Mesendoderm (in vitro differentiated cells): ENCODE results near the gene SRGAP3.

Experiments used
- DNase-seq: peaks from one replicate; pipeline ENCODE4 v3.0.0; 2013
- H2AK5ac ChIP-seq: 2 replicates; pipeline ENCODE4 v1.6.1; 2013; ENCODE audit warnings: low read length, inconsistent platforms
- H2BK120ac ChIP-seq: 2 replicates; pipeline ENCODE4 v1.6.1; 2013; ENCODE audit warnings: low read depth, mild to moderate bottlenecking, low read length, moderate library complexity, mixed read lengths
- H2BK15ac ChIP-seq: replicated peaks from 2 replicates; pipeline ENCODE4 v1.6.1; 2013; ENCODE audit warnings: low read depth, mild to moderate bottlenecking, moderate library complexity
- H2BK5ac ChIP-seq: 2 replicates; pipeline ENCODE4 v1.6.1; 2013; ENCODE audit warnings: low read length, inconsistent platforms
- H3K18ac ChIP-seq: 2 replicates; pipeline ENCODE4 v1.6.1; 2013; ENCODE audit warnings: mild to moderate bottlenecking, low read length, mixed read lengths
- H3K23ac ChIP-seq: one replicate; pipeline ENCODE4 v1.6.1; 2013; ENCODE audit warnings: low read length
- H3K27ac ChIP-seq: 2 replicates; pipeline ENCODE4 v1.5.1; 2013; ENCODE audit warnings: low read depth, mild to moderate bottlenecking, inconsistent platforms, low read length, moderate library complexity
- H3K27me3 ChIP-seq: 2 replicates; pipeline ENCODE4 v1.6.1; 2013; ENCODE audit warnings: low read length, control low read depth, mild to moderate bottlenecking, inconsistent platforms; ENCODE audit not compliant: insufficient read depth, poor library complexity
- H3K36me3 ChIP-seq: 2 replicates; pipeline ENCODE4 v1.6.1; 2013; ENCODE audit warnings: low read length, inconsistent platforms; ENCODE audit not compliant: control insufficient read depth, insufficient read depth
- H3K4ac ChIP-seq: one replicate; pipeline ENCODE4 v1.6.1; 2013; ENCODE audit warnings: low read depth, mild to moderate bottlenecking, low read length, moderate library complexity
- H3K4me1 ChIP-seq: 2 replicates; pipeline ENCODE4 v1.6.1; 2013; ENCODE audit warnings: low read depth, low read length, inconsistent platforms; ENCODE audit not compliant: control insufficient read depth
- H3K4me2 ChIP-seq: 2 replicates; pipeline ENCODE4 v1.6.1; 2013; ENCODE audit warnings: low read length
- H3K4me3 ChIP-seq: 2 replicates; pipeline ENCODE4 v1.5.1; 2013; ENCODE audit warnings: mild to moderate bottlenecking, low read length
- H3K56ac ChIP-seq: one replicate; pipeline ENCODE4 v1.6.1; 2013; ENCODE audit warnings: low read length
- H3K79me1 ChIP-seq: 2 replicates; pipeline ENCODE4 v1.6.1; 2013; ENCODE audit warnings: low read length, inconsistent platforms
- H3K79me2 ChIP-seq: 2 replicates; pipeline ENCODE4 v1.6.1; 2013; ENCODE audit warnings: mild to moderate bottlenecking, low read length; ENCODE audit not compliant: control insufficient read depth, insufficient read depth
- H3K9ac ChIP-seq: 2 replicates; pipeline ENCODE4 v1.6.1; 2013; ENCODE audit warnings: low read length, inconsistent platforms
- H4K5ac ChIP-seq: one replicate; pipeline ENCODE4 v1.6.1; 2013; ENCODE audit warnings: low read length
- H4K8ac ChIP-seq: one replicate; pipeline ENCODE4 v1.6.1; 2013; ENCODE audit warnings: low read depth, mild to moderate bottlenecking, control low read depth, low read length, moderate library complexity
- WGBS: extraction: QIAGEN DNeasy Blood & Tissue Kit; methylation state at CpG from one replicate; pipeline ENCODE4 v1.1.7; 2013; ENCODE audit warnings: low lambda C conversion rate, missing lambda C conversion rate; ENCODE audit not compliant: insufficient coverage; ENCODE audit errors: extremely low coverage; 5-methylcytosine and 5-hydroxymethylcytosine counted together

The SRGAP3 gene

DNA sequence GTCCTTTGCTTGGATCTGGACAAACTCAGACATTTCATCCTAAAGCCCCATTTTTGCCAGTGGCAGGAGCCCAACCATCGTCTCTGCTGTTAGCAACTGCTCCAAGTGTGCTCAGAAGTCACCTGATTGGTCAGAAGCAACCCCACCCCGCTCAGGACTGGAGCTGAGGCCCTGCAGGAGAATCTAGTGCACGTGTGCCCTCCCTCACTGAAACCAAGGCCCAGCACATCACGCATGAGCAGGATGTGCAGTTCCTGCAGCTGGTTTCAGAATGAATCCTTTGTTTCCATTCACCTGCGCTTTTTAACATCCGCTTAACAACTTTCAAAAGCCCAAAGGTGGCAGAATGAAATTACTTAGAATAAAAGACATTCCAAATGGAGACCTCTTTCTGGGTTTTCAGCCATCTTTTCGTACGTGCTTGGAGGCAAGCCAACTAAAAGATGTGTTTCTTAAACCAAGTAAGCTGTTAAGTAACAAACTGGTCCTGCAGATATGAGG is 81.2 kb downstream of the SRGAP3 start:
- H3K4me1 ChIP-seq = peaks cover 6% of the 10 kb centered on the region
- DNase-seq = peak; percentile 48
- no peak overlapping the region for H3K56ac ChIP-seq
- H2AK5ac ChIP-seq = no peak overlapping the region
- no peak overlapping the region for H3K9ac ChIP-seq
- no peaks in the 10 kb centered on the region for H3K27me3 ChIP-seq
- H4K5ac ChIP-seq = no peak overlapping the region
- H3K4ac ChIP-seq = no peak overlapping the region
- no peak overlapping the region for H3K4me3 ChIP-seq
- no peak overlapping the region for H3K27ac ChIP-seq
- no peak overlapping the region for H3K23ac ChIP-seq
- H3K4me2 ChIP-seq = no peak overlapping the region
- H2BK15ac ChIP-seq = no peak overlapping the region
- no peak overlapping the region for H3K18ac ChIP-seq
- no peaks in the 10 kb centered on the region for H3K79me2 ChIP-seq
- H4K8ac ChIP-seq = no peak overlapping the region
- no peaks in the 10 kb centered on the region for H3K79me1 ChIP-seq
- whole genome bisulfite sequencing = no CpG with 5 or more reads among the region's 8 CpGs
- H3K36me3 ChIP-seq = no peaks in the 10 kb centered on the region
- H2BK5ac ChIP-seq = no peak overlapping the region
- no peak overlapping the region for H2BK120ac ChIP-seq

DNA sequence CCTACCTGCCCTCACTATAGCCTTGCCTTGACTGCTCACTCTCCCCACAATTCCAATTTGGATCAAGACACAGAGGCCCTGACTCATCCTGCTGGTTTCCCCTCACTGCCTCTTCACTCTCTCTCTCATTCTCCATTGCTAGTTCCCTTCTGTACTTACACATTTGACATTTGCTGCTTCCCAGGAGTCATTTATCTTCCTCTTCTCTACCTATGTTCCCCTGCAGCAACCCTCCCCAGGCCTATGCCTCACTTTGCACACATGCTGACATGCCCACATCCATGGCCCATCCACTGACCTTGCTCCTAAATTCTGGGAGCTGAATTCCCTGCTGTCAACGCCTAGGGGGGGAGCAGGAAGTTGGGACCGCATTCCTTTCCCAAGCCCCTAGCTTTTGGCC is 82.2 kb downstream of the SRGAP3 start:
- Histone ChIP-seq H3K27me3 (no peaks in the 10 kb centered on the region), H3K4me1 (peaks cover 6% of the 10 kb centered on the region), H3K4ac (no peak overlapping the region), H3K36me3 (no peaks in the 10 kb centered on the region), H2AK5ac (no peak overlapping the region), H3K79me2 (no peaks in the 10 kb centered on the region), H3K27ac (no peak overlapping the region), H2BK120ac (no peak overlapping the region), H3K23ac (no peak overlapping the region), H3K79me1 (no peaks in the 10 kb centered on the region), H3K56ac (no peak overlapping the region), H3K4me2 (no peak overlapping the region), H3K18ac (no peak overlapping the region), H2BK15ac (no peak overlapping the region), H2BK5ac (no peak overlapping the region), H4K8ac (no peak overlapping the region), H4K5ac (no peak overlapping the region), H3K9ac (no peak overlapping the region), H3K4me3 (no peak overlapping the region)
- DNase-seq = no peak
- WGBS = no CpG with 5 or more reads among the region's 2 CpGs

DNA sequence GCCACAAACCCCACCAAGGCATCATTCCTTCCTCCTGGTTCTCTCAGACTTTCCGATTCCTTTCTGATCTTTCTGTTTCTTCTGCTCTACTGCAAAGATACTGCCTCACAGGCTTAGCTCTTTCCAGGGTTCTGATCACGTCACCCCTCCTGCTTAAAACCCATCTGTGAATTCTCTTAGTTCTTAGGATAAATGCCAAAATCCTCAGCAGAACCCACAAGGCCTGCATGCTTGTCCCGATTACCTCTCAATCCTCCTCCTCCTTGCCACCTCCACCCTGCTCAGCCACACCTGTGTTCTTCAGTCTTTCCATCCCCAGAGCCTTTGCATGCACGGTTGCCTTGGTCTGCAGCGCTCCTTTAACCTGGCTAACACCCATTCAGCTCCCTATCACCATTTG is 84.0 kb downstream of the SRGAP3 start:
- Histone ChIP-seq H4K8ac (no peak overlapping the region), H3K4me1 (peaks cover 8% of the 10 kb centered on the region), H3K4me3 (no peak overlapping the region), H2AK5ac (no peak overlapping the region), H3K4ac (no peak overlapping the region), H2BK120ac (no peak overlapping the region), H3K79me1 (no peaks in the 10 kb centered on the region), H3K56ac (no peak overlapping the region), H3K79me2 (no peaks in the 10 kb centered on the region), H3K27ac (no peak overlapping the region), H3K36me3 (no peaks in the 10 kb centered on the region), H3K18ac (no peak overlapping the region), H3K9ac (no peak overlapping the region), H3K27me3 (no peaks in the 10 kb centered on the region), H3K23ac (no peak overlapping the region), H2BK15ac (no peak overlapping the region), H4K5ac (no peak overlapping the region), H2BK5ac (no peak overlapping the region), H3K4me2 (no peak overlapping the region)
- no CpG with 5 or more reads among the region's 5 CpGs for WGBS
- no peak for DNase-seq

DNA sequence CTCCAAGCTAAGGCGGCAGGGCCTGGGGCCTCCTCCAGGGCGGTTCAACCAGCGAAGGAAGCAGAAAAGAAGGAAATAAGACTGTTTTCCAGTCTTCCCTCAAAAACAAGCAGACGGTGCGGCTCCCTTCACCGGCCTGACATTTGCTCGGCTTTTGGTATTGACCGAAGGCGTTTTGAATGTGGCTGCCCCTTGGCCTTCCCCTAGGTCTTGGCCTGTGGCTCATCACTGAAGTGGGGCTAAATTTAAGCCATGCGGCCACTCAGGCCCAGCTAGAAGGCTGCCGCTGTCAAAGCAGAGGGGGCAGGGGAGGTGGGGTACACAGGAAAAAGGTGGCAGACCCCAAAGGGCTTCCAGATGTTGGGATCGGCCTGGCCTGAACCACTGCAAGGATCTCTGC is 86.2 kb downstream of the SRGAP3 start:
- no peak overlapping the region for H4K5ac ChIP-seq
- no peak overlapping the region for H3K4me2 ChIP-seq
- H3K4me1 ChIP-seq = peaks cover 10% of the 10 kb centered on the region
- no peak overlapping the region for H3K4me3 ChIP-seq
- no peak overlapping the region for H2BK5ac ChIP-seq
- H2AK5ac ChIP-seq = no peak overlapping the region
- WGBS = no CpG with 5 or more reads among the region's 12 CpGs
- H3K79me2 ChIP-seq = no peaks in the 10 kb centered on the region
- H3K79me1 ChIP-seq = no peaks in the 10 kb centered on the region
- H3K36me3 ChIP-seq = no peaks in the 10 kb centered on the region
- no peak overlapping the region for H2BK15ac ChIP-seq
- no peak overlapping the region for H3K56ac ChIP-seq
- no peak overlapping the region for H3K18ac ChIP-seq
- no peak overlapping the region for H4K8ac ChIP-seq
- H2BK120ac ChIP-seq = no peak overlapping the region
- no peak overlapping the region for H3K4ac ChIP-seq
- no peak overlapping the region for H3K9ac ChIP-seq
- DNase-seq = no peak
- no peak overlapping the region for H3K23ac ChIP-seq
- H3K27me3 ChIP-seq = no peaks in the 10 kb centered on the region
- no peak overlapping the region for H3K27ac ChIP-seq

DNA sequence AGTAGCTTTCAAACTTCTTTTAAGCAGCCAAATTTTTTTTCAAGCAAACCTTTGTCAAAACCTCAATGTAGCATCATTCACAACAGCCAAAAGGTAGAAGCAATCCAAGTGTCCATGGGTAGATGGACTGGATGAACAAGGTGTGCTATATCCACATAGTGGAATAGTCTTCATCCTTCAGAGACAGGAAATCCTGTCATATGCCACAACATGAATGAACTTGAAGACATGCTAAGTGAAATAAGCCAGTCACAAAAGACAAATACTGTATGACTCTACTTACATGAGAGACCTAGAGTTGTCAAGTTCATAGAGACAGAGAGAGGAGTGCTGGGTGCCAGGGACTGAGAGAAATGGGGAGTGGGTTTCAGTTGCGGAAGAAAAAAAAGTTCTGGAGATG is 87.6 kb downstream of the SRGAP3 start:
- no CpG with 5 or more reads among the region's 1 CpG for WGBS
- no peak overlapping the region for H2BK120ac ChIP-seq
- peaks cover 10% of the 10 kb centered on the region for H3K4me1 ChIP-seq
- no peak overlapping the region for H3K4ac ChIP-seq
- no peak overlapping the region for H2BK15ac ChIP-seq
- no peak overlapping the region for H3K23ac ChIP-seq
- no peak overlapping the region for H3K4me3 ChIP-seq
- H3K27me3 ChIP-seq = no peaks in the 10 kb centered on the region
- no peak overlapping the region for H2BK5ac ChIP-seq
- no peaks in the 10 kb centered on the region for H3K79me1 ChIP-seq
- H3K4me2 ChIP-seq = no peak overlapping the region
- H3K18ac ChIP-seq = no peak overlapping the region
- no peaks in the 10 kb centered on the region for H3K36me3 ChIP-seq
- H3K27ac ChIP-seq = no peak overlapping the region
- DNase-seq = no peak
- no peak overlapping the region for H4K5ac ChIP-seq
- no peak overlapping the region for H3K9ac ChIP-seq
- H3K79me2 ChIP-seq = no peaks in the 10 kb centered on the region
- H4K8ac ChIP-seq = no peak overlapping the region
- H3K56ac ChIP-seq = no peak overlapping the region
- H2AK5ac ChIP-seq = no peak overlapping the region

DNA sequence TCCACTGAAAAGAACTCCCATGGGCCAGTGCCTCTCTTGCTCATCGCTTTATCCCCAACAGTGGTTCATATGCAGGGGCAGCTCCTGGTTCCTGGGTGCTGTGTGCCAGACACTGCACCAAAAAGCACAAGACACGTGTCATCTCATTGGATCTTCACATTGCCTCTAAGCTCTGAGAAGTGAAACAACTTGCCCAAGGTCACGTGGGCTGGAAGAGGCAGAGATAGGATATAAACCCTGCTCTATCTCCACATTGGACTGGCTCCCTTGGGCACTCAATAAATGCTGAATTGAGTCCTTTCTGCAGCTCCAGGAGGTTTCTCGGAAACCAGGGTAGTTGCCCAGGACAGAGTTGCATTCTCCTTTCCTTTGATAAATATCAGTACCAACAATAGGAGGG is 88.1 kb downstream of the SRGAP3 start:
- Histone ChIP-seq H3K27me3 (no peaks in the 10 kb centered on the region), H3K36me3 (no peaks in the 10 kb centered on the region), H3K23ac (no peak overlapping the region), H3K9ac (no peak overlapping the region), H3K27ac (no peak overlapping the region), H4K5ac (no peak overlapping the region), H3K79me2 (no peaks in the 10 kb centered on the region), H2BK120ac (no peak overlapping the region), H2AK5ac (no peak overlapping the region), H3K18ac (no peak overlapping the region), H3K79me1 (no peaks in the 10 kb centered on the region), H2BK5ac (no peak overlapping the region), H4K8ac (no peak overlapping the region), H3K4me3 (no peak overlapping the region), H2BK15ac (no peak overlapping the region), H3K4me2 (no peak overlapping the region), H3K56ac (no peak overlapping the region), H3K4me1 (peaks cover 10% of the 10 kb centered on the region), H3K4ac (no peak overlapping the region)
- no CpG with 5 or more reads among the region's 4 CpGs for WGBS
- no peak for DNase-seq
